ENCODE results near the gene PARL. TPM values are rescaled to one million over a fixed set of nuclear protein-coding genes. Genes with fewer than 3 reads are reported as not detected.

The PARL gene
- total RNA-seq, 1 experiment from 2014 or later, result 82.3 TPM

- ChIA-PET POLR2A (no interaction called here), CTCF (no interaction called here)
- Histone ChIP-seq H3K27ac (ENCODE audit: low read length) (no peak overlapping the region), H3K9me3 (ENCODE audit: control insufficient read depth, insufficient read depth, low read depth, low read length) (no peaks in the 10 kb centered on the region), H3K27me3 (ENCODE audit: control insufficient read depth, insufficient read depth, low read length) (no peaks in the 10 kb centered on the region), H3K4me3 (ENCODE audit: low read depth in 2 of 2, low read length in 2 of 2) (no peak overlapping the region), H3K36me3 (ENCODE audit: control insufficient read depth, insufficient read depth, low read length) (peaks cover 14% of the 10 kb centered on the region), H3K4me1 (ENCODE audit: control insufficient read depth, insufficient read depth, low read length) (no peaks in the 10 kb centered on the region)
- no TSS peak for BruUV-seq (replicated peaks)
- in situ Hi-C loops (cut with HindIII; ENCODE audit: low pct_unique_long_range_greater_than_20kb, low sequenced_read_pairs), result no loop called here
- DNase-seq (ENCODE audit: low read depth, low spot score) (no peak), ATAC-seq (no peak; the same call in 1 of the 2 replicates)
- no peak for TF ChIP-seq TCF7L2 (IDR thresholded peaks at IDR 0.05; ENCODE audit: low read depth, low read length)
- TF ChIP-seq SIN3A (IDR thresholded peaks at IDR 0.05; ENCODE audit: borderline replicate concordance, insufficient read depth, low read depth, low read length), result no peak
- TF ChIP-seq POLR2AphosphoS5 (IDR thresholded peaks at IDR 0.05; ENCODE audit: low read depth, low read length), result no peak
- no peak for TF ChIP-seq CTCF (IDR thresholded peaks at IDR 0.05)
- no peak for TF ChIP-seq REST (IDR thresholded peaks at IDR 0.05; ENCODE audit: insufficient read depth in 1 of 2, low read depth in 2 of 2, low read length in 1 of 2)
- intact Hi-C loops (cut with micrococcal nuclease; ENCODE audit: unreplicated experiment), result no loop called here
These were observed 102.0 kb downstream of the PARL start for GRCh38 chr3:183782576-183783276.

- Histone ChIP-seq H3K27ac (ENCODE audit: low read length) (no peak overlapping the region), H3K27me3 (ENCODE audit: control insufficient read depth, insufficient read depth, low read length) (no peaks in the 10 kb centered on the region), H3K4me1 (ENCODE audit: control insufficient read depth, insufficient read depth, low read length) (no peaks in the 10 kb centered on the region), H3K9me3 (ENCODE audit: control insufficient read depth, insufficient read depth, low read depth, low read length) (no peaks in the 10 kb centered on the region), H3K36me3 (ENCODE audit: control insufficient read depth, insufficient read depth, low read length) (peaks cover 18% of the 10 kb centered on the region), H3K4me3 (ENCODE audit: low read depth in 2 of 2, low read length in 2 of 2) (no peak overlapping the region)
- ChIA-PET POLR2A (no interaction called here), CTCF (no interaction called here)
- TF ChIP-seq TCF7L2 (IDR thresholded peaks at IDR 0.05; ENCODE audit: low read depth, low read length) (no peak), CTCF (IDR thresholded peaks at IDR 0.05) (no peak), SIN3A (IDR thresholded peaks at IDR 0.05; ENCODE audit: borderline replicate concordance, insufficient read depth, low read depth, low read length) (no peak), REST (IDR thresholded peaks at IDR 0.05; ENCODE audit: insufficient read depth in 1 of 2, low read depth in 2 of 2, low read length in 1 of 2) (no peak), POLR2AphosphoS5 (IDR thresholded peaks at IDR 0.05; ENCODE audit: low read depth, low read length) (no peak)
- in situ Hi-C loops (cut with HindIII; ENCODE audit: low pct_unique_long_range_greater_than_20kb, low sequenced_read_pairs), result no loop called here
- ATAC-seq, result no peak
- TSS peak; percentile 19 for BruUV-seq (replicated peaks)
- intact Hi-C loops (cut with micrococcal nuclease; ENCODE audit: unreplicated experiment), result no loop called here
- no peak for DNase-seq (ENCODE audit: low read depth, low spot score)
These were observed 103.4 kb downstream of the PARL start for GRCh38 chr3:183781246-183781645.

All from Panc1 (cell line).